GM23338 (cell line): Measurements from ENCODE around the gene ABCA5.

ENCODE experiments used
- ZNF331 ChIP-seq: fragments of 250-450 bp; sonication (Bioruptor Pico); IDR thresholded peaks from 2 replicates; pipeline ENCODE4 v1.5.0; 2020; ENCODE audit warnings: low read depth, mild to moderate bottlenecking, moderate library complexity
- TF ChIP-seq, protein P1 (sequence below), 2 experiments: fragments of 200-600 bp in 1 of 2; sonication (generic) in 1 of 2; conservative IDR thresholded peaks; 2 replicates each; pipeline versions ENCODE4 v1.5.1 to v1.6.1; 2016 to 2017; ENCODE audit warnings: antibody characterized with exemption in 2 of 2, low read depth in 2 of 2, mild to moderate bottlenecking in 2 of 2, moderate library complexity in 1 of 2

- TF ChIP-seq, protein P1, sequence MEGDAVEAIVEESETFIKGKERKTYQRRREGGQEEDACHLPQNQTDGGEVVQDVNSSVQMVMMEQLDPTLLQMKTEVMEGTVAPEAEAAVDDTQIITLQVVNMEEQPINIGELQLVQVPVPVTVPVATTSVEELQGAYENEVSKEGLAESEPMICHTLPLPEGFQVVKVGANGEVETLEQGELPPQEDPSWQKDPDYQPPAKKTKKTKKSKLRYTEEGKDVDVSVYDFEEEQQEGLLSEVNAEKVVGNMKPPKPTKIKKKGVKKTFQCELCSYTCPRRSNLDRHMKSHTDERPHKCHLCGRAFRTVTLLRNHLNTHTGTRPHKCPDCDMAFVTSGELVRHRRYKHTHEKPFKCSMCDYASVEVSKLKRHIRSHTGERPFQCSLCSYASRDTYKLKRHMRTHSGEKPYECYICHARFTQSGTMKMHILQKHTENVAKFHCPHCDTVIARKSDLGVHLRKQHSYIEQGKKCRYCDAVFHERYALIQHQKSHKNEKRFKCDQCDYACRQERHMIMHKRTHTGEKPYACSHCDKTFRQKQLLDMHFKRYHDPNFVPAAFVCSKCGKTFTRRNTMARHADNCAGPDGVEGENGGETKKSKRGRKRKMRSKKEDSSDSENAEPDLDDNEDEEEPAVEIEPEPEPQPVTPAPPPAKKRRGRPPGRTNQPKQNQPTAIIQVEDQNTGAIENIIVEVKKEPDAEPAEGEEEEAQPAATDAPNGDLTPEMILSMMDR (conservative IDR thresholded peaks at IDR 0.05; ENCODE audit: low read depth in 2 of 2): no peak
- TF ChIP-seq ZNF331 (CRISPR knock-in tag): no peak
These were observed 36.7 kb upstream of the ABCA5 start for GRCh38 chr17:69363488-69364210.
